Measurements from ENCODE around the gene SBNO1. TPM values are rescaled to one million over a fixed set of nuclear protein-coding genes. Genes with fewer than 3 reads are reported as not detected.
"Not testable (repeated sequence)": the region's sequence is repeated elsewhere in the genome, so short reads cannot be mapped to it uniquely, and the experiment has no call there.

The SBNO1 gene
- total RNA-seq, 2 donors from 2014 or later, result 44.8 to 49.0 TPM

- H3K27ac Mint-ChIP-seq, result peak overlapping the region in 1 of 2 donors; percentile 29
- no peaks in the 10 kb centered on the region for H3K9me3 Mint-ChIP-seq
- no peak overlapping the region for H3K4me3 Mint-ChIP-seq
- H3K36me3 Mint-ChIP-seq, result peaks cover 9% of the 10 kb centered on the region
- no peaks in the 10 kb centered on the region for H3K27me3 Mint-ChIP-seq
- DNase-seq (ENCODE audit: low spot score), result no peak
- ATAC-seq, result no peak
- H3K4me1 Mint-ChIP-seq (ENCODE audit: low read depth in 2 of 2), result peaks cover 19 to 30% of the 10 kb centered on the region in 2 donors
Measured at GRCh38 chr12:123251403-123252076, 113.1 kb downstream of the SBNO1 start.

GRCh38 chr12:123250471-123251383 is 113.9 kb downstream of the SBNO1 start:
- H3K9me3 Mint-ChIP-seq, result no peaks in the 10 kb centered on the region
- DNase-seq (ENCODE audit: low spot score), result no peak
- no peaks in the 10 kb centered on the region for H3K27me3 Mint-ChIP-seq
- peaks cover 21 to 33% of the 10 kb centered on the region in 2 donors for H3K4me1 Mint-ChIP-seq (ENCODE audit: low read depth in 2 of 2)
- peak overlapping the region in 1 of 2 donors; percentile 29 for H3K27ac Mint-ChIP-seq
- no peak for ATAC-seq
- H3K36me3 Mint-ChIP-seq, result peaks cover 7% of the 10 kb centered on the region
- H3K4me3 Mint-ChIP-seq, result no peak overlapping the region

GRCh38 chr12:123248996-123249741 is 115.5 kb downstream of the SBNO1 start:
- H3K36me3 Mint-ChIP-seq; H3K4me3 Mint-ChIP-seq; H3K9me3 Mint-ChIP-seq; H3K27ac Mint-ChIP-seq; DNase-seq (ENCODE audit: low spot score); ATAC-seq; H3K27me3 Mint-ChIP-seq: not testable (repeated sequence)
- peaks cover 27 to 39% of the 10 kb centered on the region in 2 donors for H3K4me1 Mint-ChIP-seq (ENCODE audit: low read depth in 2 of 2)

- not testable (repeated sequence) for H3K4me3 Mint-ChIP-seq; H3K27me3 Mint-ChIP-seq; H3K9me3 Mint-ChIP-seq; H3K36me3 Mint-ChIP-seq; ATAC-seq; DNase-seq (ENCODE audit: low spot score); H3K27ac Mint-ChIP-seq
- H3K4me1 Mint-ChIP-seq (ENCODE audit: low read depth in 2 of 2), result peaks cover 27 to 36% of the 10 kb centered on the region in 2 donors
Measured at GRCh38 chr12:123248129-123248528, 116.5 kb downstream of the SBNO1 start.

- Mint-ChIP-seq H3K4me1 (ENCODE audit: low read depth in 2 of 2) (peaks cover 32 to 39% of the 10 kb centered on the region in 2 donors), H3K9me3 (no peaks in the 10 kb centered on the region), H3K27ac (no peak overlapping the region), H3K36me3 (peaks cover 15% of the 10 kb centered on the region), H3K27me3 (no peaks in the 10 kb centered on the region), H3K4me3 (no peak overlapping the region)
- DNase-seq (ENCODE audit: low spot score) (no peak), ATAC-seq (no peak)
Measured at GRCh38 chr12:123245678-123246077, 119.0 kb downstream of the SBNO1 start.

- Mint-ChIP-seq H3K27me3 (no peaks in the 10 kb centered on the region), H3K4me3 (no peak overlapping the region), H3K36me3 (peaks cover 7% of the 10 kb centered on the region), H3K9me3 (no peaks in the 10 kb centered on the region), H3K27ac (no peak overlapping the region), H3K4me1 (ENCODE audit: low read depth in 2 of 2) (peaks cover 26 to 33% of the 10 kb centered on the region in 2 donors)
- no peak for DNase-seq (ENCODE audit: low spot score)
- peak in 1 of 2 donors; percentile 17 for ATAC-seq
Measured at GRCh38 chr12:123243671-123244262, 120.9 kb downstream of the SBNO1 start.

- Mint-ChIP-seq H3K36me3 (peaks cover 7% of the 10 kb centered on the region), H3K27me3 (no peaks in the 10 kb centered on the region), H3K4me3 (no peak overlapping the region), H3K27ac (peak overlapping the region in 1 of 2 donors; percentile 59), H3K9me3 (no peaks in the 10 kb centered on the region), H3K4me1 (ENCODE audit: low read depth in 2 of 2) (peaks cover 25 to 40% of the 10 kb centered on the region in 2 donors)
- DNase-seq (ENCODE audit: low spot score) (no peak), ATAC-seq (no peak)
Measured at GRCh38 chr12:123242116-123242904, 122.3 kb downstream of the SBNO1 start.

Other genes starting within 250 kb of the SBNO1 start
- gene PITPNM2, start 213.8 kb downstream of the SBNO1 start, total RNA-seq, result 1 to 10 TPM; 2.0 to 3.1 TPM
- gene MPHOSPH9, start 131.7 kb downstream of the SBNO1 start, total RNA-seq, result 100 to 1,000 TPM in 1 of 2 donors, 10 to 100 TPM in 1; 50.1 to 117 TPM
- gene MTRFR, start 131.4 kb downstream of the SBNO1 start, total RNA-seq, result 10 to 100 TPM; 17.9 to 37.6 TPM
- 10 to 100 TPM; 22.4 to 32.0 TPM for gene CDK2AP1, start 93.0 kb downstream of the SBNO1 start, total RNA-seq
- 10 to 100 TPM; 67.2 to 95.6 TPM for gene KMT5A, start 19.3 kb upstream of the SBNO1 start, total RNA-seq
- gene RILPL2, start 71.8 kb upstream of the SBNO1 start, total RNA-seq, result 10 to 100 TPM in 1 of 2 donors, 1 to 10 TPM in 1; 9.7 to 12.2 TPM
- gene SNRNP35, start 93.3 kb upstream of the SBNO1 start, total RNA-seq, result 10 to 100 TPM; 27.3 to 36.9 TPM
- 1 to 10 TPM; 2.1 to 2.6 TPM for gene RILPL1, start 168.9 kb upstream of the SBNO1 start, total RNA-seq
- gene TMED2, start 219.7 kb upstream of the SBNO1 start, total RNA-seq, result 100 to 1,000 TPM; 225 to 270 TPM
- gene DDX55, start 237.3 kb upstream of the SBNO1 start, total RNA-seq, result 10 to 100 TPM; 38.7 to 80.0 TPM